Right lung (tissue), 5 donors: Measurements from ENCODE around the gene CAPS. TPM values are rescaled to one million over a fixed set of nuclear protein-coding genes. Genes with fewer than 3 reads are reported as not detected.

ENCODE experiments used
- DNase-seq, 2 donors: peaks; one replicate each; pipeline ENCODE4 v3.0.0-alpha.2; 2013
- polyA plus RNA-seq, 5 donors: library from polyadenylated mRNA; unstranded; fragments of 120-200 nt; gene quantifications; one replicate each; pipeline versions ENCODE4 v1.2.1 to v1.2.3, GENCODE V29; 2013; ENCODE audit warnings: inconsistent platforms in 1 of 5, low replicate concordance in 1 of 5; ENCODE audit not compliant: insufficient read length in 5 of 5, insufficient read depth in 1 of 5

CAPS gene
- polyA plus RNA-seq, 5 donors, result 13.5 to 56.0 (median 32.9) TPM

DNA sequence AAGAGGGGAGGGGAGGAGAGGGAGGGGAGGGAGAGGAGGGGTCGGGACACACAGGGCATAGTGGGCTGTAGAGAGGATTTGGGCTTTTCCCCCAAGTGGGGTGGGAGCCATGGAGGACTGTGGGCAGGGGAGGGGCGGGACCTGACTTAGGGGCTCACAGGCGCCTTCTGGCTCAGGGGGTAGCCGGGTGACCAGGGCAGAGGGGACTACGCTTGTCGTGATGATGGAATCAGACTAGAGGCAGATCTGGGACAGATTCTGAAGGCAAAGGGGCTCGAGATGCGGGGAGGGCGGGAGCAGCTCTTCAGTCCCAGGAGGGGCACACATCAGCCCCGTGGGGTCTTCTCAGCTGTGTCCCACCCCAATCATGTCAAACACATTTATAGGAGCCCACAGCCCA, 24.0 kb upstream of the CAPS start:
- DNase-seq, result no peak

GRCh38 chr19:5891572-5891937, 22.5 kb upstream of the CAPS start:
- DNase-seq, result no peak

GRCh38 chr19:5891938-5892771, 21.9 kb upstream of the CAPS start:
- DNase-seq, result peak in 1 of 2 donors; percentile 32

- no peak for DNase-seq
Observed at GRCh38 chr19:5892772-5893275, 21.2 kb upstream of the CAPS start.

DNA sequence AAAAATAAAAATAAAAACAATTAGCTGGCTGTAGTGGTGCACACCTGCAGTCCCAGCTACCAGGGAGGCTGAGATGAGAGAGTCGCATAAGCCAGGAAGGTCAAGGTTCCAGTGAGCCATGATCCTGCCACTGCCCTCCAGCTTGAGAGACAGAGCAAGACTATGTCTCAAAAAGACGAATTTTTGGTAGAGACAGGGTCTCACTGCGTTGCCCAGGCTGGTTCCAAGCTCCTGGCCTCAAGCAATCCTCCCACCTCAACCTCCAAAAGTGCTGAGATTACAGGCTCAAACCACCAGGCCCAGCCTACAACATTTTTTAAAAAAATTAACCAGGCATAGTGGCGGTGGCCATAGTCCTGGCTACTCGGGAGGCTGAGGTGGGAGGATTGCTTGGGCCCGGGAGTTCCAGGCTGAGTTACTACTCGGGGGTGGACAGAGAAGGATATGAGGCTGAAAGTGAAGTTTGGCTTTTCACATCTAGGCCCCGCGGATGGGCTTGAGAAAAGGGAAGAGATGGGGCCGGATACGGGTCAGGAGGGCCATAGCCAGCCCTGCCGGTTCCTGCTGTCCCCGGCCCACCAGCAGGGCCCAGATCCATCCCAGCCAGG, 20.7 kb upstream of the CAPS start:
- DNase-seq, result no peak

DNA sequence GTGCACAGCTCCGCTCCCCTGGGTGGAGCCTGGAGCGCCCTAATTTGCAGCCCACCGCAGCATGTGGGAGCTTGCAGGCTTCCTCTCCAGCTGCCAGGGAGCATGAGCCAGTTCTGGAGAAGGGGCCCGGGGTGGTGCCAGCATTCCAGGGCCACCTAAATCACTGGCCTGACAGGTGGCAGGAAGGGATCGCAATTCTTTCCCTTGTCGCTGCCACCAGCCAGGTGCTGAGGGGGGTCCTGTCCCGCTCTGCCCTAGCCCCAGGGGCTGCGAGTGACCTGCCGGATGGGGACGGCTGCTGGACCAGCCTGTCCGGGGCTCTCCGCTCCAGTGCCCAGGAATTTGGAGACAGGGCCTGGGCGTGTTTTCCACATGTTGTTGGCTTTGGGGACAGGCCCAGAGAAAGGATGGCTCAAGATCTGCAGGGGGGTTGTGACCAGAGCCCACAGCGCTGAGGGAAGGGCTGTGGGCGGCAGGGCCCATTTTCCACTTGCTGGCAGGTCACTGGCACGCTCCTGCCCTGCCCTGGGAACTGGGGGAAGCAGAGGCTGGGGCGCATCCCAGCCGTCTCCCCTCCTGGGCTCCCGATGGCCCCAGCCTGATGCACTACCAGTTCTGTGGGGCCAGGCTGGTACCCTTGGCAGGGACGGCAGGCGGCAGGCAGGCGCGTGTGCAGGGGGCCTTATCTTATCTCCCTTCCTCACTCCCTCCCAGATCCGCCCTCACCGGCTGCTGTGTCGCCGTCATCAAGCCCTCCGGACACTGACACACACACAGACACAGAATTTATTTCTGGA, 19.9 kb upstream of the CAPS start:
- no peak for DNase-seq

DNA sequence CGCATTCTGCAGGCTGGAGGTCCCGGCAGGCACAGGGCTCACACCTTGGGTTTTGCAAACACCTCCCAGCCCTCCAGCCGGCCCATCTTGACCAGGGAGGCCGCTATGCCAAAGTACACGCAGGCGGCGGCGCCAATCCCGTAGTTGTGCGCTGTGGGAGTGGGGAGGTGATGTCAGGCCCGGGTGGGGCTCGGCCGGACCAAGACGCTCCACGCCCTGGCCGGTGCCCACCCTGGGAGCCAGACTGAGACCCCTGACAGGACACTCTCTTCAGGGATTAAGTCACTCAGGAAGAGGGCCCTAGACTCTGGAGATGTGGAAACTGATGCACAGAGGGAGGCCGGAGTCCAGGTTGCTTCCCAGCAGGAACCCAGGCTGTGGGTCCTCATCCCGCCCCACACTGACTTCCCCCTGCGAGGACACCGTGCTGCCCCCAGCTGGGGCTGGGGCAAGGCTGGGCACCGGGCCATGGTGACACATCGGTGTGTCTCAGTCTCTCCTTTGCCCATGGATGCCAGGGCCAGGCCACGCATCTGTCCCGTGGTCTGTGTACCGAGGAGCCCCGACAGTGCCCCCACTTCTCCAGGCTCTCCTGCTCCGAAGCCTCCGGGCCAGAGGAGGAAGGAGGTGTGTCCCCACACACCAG, 19.2 kb upstream of the CAPS start:
- DNase-seq, result no peak

GRCh38 chr19:5895409-5895808, 18.6 kb upstream of the CAPS start:
- no peak for DNase-seq

- no peak for DNase-seq
Observed at GRCh38 chr19:5895890-5896289, 18.2 kb upstream of the CAPS start.

DNA sequence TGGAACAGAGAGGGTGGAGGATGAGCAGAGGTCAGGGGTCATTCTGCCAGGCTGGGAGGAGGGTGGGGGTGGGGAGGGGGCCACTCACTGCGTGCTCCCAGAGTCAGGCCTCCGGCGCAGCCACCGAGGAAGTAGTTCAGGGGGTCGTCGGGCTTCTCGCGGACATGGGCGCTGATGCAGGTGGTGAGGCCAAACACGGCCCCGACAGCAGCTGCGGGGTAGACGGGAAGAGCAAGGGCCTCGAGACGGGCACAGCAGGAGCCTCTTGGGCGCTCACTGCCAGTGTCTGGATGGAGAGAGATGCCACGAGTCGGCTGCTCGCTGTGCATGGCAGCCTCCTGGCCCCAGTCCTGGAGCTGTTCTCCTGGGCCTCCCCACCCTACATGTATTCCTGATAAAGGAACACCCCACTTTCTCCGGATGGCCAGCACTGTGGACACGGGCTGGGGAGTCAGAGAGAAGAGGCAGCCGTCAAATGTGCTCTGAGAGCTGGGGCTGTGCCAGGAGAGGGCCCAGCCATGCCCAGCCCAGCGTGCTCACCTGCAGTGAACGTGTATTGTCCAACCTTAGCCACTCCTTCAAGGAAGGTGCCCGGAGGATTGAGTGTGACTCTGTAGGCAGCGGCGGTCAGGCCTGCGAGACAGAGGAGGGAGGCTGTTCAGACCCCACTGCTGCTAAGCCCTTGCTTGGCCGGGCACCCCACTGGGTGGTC, 17.5 kb upstream of the CAPS start:
- no peak for DNase-seq

DNA sequence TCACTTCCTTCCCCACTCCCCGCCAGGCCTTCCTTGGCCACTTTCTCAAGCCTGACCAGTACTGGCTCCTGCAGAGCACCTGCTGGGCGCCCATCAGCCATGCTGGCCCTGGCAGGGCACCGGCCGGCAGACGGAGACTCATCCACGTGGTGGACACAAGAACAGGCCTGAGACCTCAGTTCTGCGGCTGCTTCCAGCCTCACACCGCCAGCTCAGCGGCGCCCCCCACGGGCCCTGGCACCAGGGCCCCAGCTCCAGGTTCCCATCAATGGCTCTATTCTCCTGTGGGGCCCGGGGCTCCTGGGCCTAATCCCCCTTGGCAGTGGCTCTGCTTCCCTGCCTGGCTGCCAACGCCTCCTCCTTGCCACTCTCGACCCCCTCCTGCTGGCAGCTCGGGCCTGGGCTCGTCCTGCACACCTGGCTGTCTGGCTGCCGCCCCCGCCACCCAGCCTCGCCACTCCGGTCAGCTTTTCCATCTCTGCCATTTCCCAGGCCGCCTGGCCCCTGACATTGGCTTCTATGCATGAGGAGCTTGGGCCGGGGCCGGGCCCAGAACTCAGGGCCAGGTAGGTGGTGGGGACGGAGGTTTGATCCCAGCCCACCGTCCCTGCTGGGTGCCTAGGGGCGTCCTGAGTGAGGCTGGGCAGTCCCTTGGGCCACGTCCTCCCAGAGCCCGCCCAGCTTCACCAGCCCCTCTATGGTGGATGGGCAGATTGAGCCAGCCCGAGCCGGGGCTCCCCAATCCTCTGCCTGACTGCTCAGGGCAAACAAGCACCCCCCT, 16.7 kb upstream of the CAPS start:
- no peak for DNase-seq

DNA sequence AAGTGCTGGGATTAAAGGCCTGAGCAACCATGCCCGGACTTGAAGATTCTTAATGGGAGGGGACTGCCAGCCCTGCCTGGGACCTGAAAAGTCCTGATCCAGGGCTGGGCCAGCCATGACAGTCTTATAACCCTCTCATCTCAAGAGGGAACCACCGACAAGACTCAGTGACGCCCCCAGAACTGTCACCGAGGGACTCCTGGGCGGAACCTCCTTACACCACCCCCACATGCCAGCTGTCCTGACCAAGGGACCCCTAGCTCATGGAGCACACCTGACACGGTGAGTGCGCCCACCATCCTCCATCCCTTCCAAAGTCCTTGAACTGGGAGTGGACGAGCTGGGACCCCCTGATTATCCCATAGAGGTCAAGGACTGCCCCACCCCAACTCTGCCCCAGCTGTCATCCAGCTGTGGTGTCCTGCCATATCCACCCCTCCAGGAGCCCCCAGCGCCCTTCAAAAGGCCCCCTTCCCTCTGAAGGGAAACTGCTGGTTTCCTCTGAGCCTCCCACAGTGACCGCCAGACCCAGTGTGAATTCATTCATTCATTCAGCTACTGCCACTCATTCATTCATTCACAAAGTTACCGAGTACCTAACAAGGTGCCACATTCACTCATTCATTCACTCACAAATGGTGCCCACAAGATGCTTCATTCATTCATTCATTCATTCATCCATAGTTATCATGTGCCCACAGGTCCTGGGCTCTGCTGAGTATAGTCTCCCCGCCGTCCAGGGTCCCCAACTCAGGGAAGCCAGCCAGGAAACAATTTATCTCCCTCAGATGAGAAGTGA, 14.1 kb upstream of the CAPS start:
- DNase-seq, result no peak

DNA sequence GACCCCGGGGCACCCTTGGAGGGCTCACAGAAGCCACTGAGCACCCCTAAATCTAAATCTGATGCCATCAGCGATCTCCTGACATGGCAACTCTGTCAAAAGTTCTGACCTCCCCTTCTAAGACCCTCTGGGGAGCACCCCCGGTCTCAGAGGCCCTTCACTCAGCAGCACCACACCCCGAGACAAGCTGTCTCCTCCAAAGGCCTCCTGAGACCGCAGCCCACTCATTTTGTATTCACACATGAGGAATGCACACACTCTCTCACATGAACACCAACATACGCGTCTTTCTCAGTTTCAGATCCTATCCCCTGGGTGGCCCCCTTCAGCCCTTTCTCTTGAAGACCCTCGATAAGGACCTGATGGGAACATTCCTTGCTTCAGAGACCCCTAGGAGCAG, 13.1 kb upstream of the CAPS start:
- no peak for DNase-seq

DNA sequence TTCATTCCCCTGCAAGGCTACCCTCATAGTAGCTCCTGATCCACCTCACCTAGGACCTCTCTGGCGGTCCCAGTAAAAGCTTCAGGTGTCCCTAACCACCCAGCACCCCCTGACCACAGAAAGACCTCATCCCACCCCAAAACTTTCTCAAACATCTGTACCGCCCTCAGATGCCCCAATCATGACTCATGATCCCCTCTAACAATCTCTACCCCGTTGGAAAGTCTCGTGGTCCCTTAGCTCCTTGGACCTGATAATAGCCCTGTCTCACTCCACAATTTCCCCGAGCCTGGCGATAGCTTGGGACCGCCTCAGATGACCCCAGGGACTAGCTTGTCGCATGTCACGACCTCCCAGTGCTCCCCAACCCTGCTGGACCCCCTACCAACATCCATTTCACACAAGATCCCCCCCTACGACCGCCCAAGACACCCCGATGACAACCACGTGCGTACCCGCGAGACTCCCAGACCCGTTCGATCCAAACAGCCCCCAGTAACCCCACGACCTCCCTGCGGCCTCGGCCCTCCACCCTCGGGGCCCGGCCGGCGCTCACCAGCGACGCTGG, 10.9 kb upstream of the CAPS start:
- no peak for DNase-seq

DNA sequence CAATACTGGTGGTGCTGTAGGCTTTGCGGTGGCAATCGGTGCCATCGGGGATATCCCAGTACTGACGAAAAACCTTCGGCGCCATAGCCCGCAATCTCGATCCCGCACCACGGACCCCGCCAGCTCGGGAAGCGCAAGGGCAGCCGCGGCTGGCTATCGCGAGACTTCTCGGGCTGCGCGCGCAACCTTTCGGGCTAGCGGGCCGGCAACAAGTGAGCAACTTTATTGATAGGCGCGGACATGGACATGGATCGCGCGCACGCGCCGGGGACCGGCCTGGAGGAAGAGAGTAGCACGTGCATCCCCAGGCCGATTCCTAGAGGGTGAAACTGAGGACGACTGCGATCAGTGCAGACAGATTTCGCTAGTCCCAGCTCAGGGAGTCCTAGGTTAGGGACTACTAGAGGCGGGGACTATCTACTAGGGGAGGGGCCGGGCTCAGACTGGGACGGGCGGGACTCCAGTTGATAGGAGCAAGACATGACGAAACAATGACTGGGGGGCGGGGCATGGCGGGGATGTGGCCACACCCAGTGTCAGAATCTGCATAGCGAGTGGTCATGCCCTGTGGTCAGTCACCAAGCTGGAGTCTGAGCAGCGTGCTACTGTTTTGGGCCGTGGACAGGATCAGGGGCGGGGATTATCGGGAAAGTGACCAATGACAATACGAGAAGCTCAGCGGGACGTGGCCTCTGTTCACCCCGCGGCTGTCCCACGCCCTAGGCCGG, 10.3 kb upstream of the CAPS start, which contains the start of gene NDUFA11:
TSS of gene NDUFA11 (minus strand) at position 167 of the 728 bp plus-strand sequence. CDS start at position 85, 82 bp downstream.
- peak; percentile 98 to 99 for DNase-seq

GRCh38 chr19:5904352-5905113, 9.5 kb upstream of the CAPS start, which contains the start of gene VMAC:
VMAC (plus strand) TSS chr19:5904872; CDS start chr19:5904891, 19 bp downstream.
- DNase-seq, result peak in 1 of 2 donors; percentile 100

DNA sequence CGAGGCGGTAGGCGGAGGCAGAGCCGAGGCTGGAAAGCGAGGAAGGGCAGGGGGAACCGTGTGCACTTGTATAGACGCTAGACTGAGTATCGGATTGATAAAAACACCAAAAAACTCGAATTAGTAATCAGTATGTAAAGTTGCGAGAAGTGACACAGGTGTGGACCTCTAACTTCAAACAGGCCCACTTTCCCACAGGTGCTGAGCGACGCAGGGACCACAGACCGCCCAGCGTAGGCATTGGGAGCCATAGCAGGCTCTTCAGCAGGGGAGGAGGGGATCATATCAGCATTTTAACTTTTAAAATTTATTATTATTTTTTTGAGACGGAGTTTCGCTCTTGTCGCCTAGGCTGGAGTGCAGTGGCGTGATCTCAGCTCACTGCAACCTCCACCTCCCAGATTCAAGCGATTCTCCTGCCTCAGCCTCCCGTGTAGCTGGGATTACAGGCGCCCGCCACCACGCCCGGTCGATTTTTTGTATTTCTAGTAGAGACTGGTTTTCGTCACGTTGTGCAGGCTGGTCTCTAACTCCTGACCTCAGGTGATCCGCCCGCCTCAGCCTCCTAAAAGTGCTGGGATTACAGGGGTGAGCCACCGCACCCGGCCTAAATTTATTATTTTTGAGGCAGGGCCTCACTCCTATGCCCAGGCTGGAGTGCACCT, 8.8 kb upstream of the CAPS start:
- DNase-seq, result no peak
